B cell (primary cell): ENCODE data around the gene APBA2. TPM values are rescaled to one million over a fixed set of nuclear protein-coding genes. Genes with fewer than 3 reads are reported as not detected.

ENCODE experiments used
- ATAC-seq: fragments of 200-7000 bp; cut with Tn5 transposase; one replicate; pipeline ENCODE4 v1.10.0; 2021; ENCODE audit warnings: low read depth, mild to moderate bottlenecking, moderate number of reproducible peaks, moderate library complexity
- CTCF ChIA-PET: fragments of 350-600 bp; sonication (Branson Sonifier 250); formaldehyde crosslinking; loops from one replicate; lab custom pipeline; 2021; ENCODE audit warnings: antibody characterized with exemption, inconsistent platforms; lab: Charles Lee
- POLR2A ChIA-PET: fragments of 350-600 bp; sonication (Branson Sonifier 250); formaldehyde crosslinking; loops from one replicate; lab custom pipeline; 2021; ENCODE audit warnings: antibody characterized with exemption; lab: Charles Lee
- DNase-seq: peaks from one replicate; pipeline ENCODE4 v3.0.0; 2013
- H2AFZ ChIP-seq: 2 replicates; pipeline ENCODE4 v1.6.1; 2012; ENCODE audit warnings: mild to moderate bottlenecking, low read depth, low read length; ENCODE audit not compliant: insufficient read depth, poor library complexity, severe bottlenecking
- H3K27ac ChIP-seq, 2 donors: 1 replicate in 1 of 2; 2 replicates in 1 of 2; pipeline ENCODE4 v1.5.1; 2012 to 2013; ENCODE audit warnings: low read length in 2 of 2, mild to moderate bottlenecking in 2 of 2, moderate library complexity in 1 of 2
- H3K27me3 ChIP-seq, 4 experiments: fragments of 200-600 bp in 1 of 4; sonication (generic) in 1 of 4; replicated peaks in 1 of 4; 1 replicate in 2 of 4; 2 replicates in 2 of 4; pipeline versions ENCODE4 v1.6.1 to v1.7.0; 2013 to 2016; ENCODE audit warnings: low read length in 3 of 4, mild to moderate bottlenecking in 2 of 4, mixed read lengths in 1 of 4, moderate library complexity in 1 of 4; ENCODE audit not compliant: insufficient read depth in 4 of 4, control insufficient read depth in 3 of 4; ENCODE audit errors: control extremely low read depth in 1 of 4
- H3K36me3 ChIP-seq, 2 experiments: replicated peaks in 1 of 2; 1 replicate in 1 of 2; 2 replicates in 1 of 2; pipeline versions ENCODE4 v1.6.1 to v1.7.1; 2013; ENCODE audit warnings: low read length in 1 of 2; ENCODE audit not compliant: insufficient read depth in 2 of 2, control insufficient read depth in 1 of 2; ENCODE audit errors: control extremely low read depth in 1 of 2, extremely low read depth in 1 of 2
- H3K4me1 ChIP-seq, 2 donors: fragments of 200-600 bp in 1 of 2; sonication (generic) in 1 of 2; 1 replicate in 1 of 2; 2 replicates in 1 of 2; pipeline versions ENCODE4 v1.5.1 to v1.6.1; 2013 to 2017; ENCODE audit warnings: low read length in 2 of 2; ENCODE audit not compliant: control insufficient read depth in 2 of 2, insufficient read depth in 2 of 2
- H3K4me2 ChIP-seq: replicated peaks from 2 replicates; pipeline ENCODE3; 2012; ENCODE audit warnings: mild to moderate bottlenecking, low read depth, low read length; ENCODE audit not compliant: poor library complexity, severe bottlenecking
- H3K4me3 ChIP-seq, 5 experiments: fragments of 200-600 bp in 1 of 5; sonication (generic) in 1 of 5; 1 replicate in 3 of 5; 2 replicates in 2 of 5; pipeline versions ENCODE4 v1.5.1 to v1.7.0; 2011 to 2016; ENCODE audit warnings: low read length in 4 of 5, mild to moderate bottlenecking in 4 of 5, low read depth in 2 of 5, control low read depth in 1 of 5, moderate library complexity in 1 of 5; ENCODE audit not compliant: insufficient read depth in 1 of 5; ENCODE audit errors: control extremely low read depth in 1 of 5, extremely low read depth in 1 of 5
- H3K79me2 ChIP-seq: fragments of 200-600 bp; sonication (generic); one replicate; pipeline ENCODE4 v1.6.0; 2016; ENCODE audit warnings: low read length; ENCODE audit not compliant: control insufficient read depth, insufficient read depth
- H3K9ac ChIP-seq: fragments of 200-600 bp; sonication (generic); 2 replicates; pipeline ENCODE4 v1.6.1; 2017; ENCODE audit warnings: mild to moderate bottlenecking, low read length, moderate library complexity
- H3K9me3 ChIP-seq, 3 donors: one replicate each; pipeline versions ENCODE4 v1.6.1 to v1.7.1; 2013; ENCODE audit warnings: low read length in 2 of 3; ENCODE audit not compliant: control insufficient read depth in 2 of 3, insufficient read depth in 1 of 3; ENCODE audit errors: control extremely low read depth in 1 of 3
- H4K20me1 ChIP-seq: 2 replicates; pipeline ENCODE4 v1.6.0; 2012; ENCODE audit warnings: mild to moderate bottlenecking, low read length; ENCODE audit not compliant: insufficient read depth, control insufficient read depth, poor library complexity, severe bottlenecking
- H3K27ac Mint-ChIP-seq: one replicate; pipeline ENCODE4 v1.8.0; 2021; ENCODE audit warnings: mixed read lengths
- H3K27me3 Mint-ChIP-seq: one replicate; pipeline ENCODE4 v1.8.0; 2021; ENCODE audit warnings: mixed read lengths
- H3K4me1 Mint-ChIP-seq: one replicate; pipeline ENCODE4 v1.8.0; 2021; ENCODE audit warnings: mixed read lengths
- H3K4me3 Mint-ChIP-seq: one replicate; pipeline ENCODE4 v1.8.0; 2021; ENCODE audit warnings: mixed read lengths
- H3K9me3 Mint-ChIP-seq: one replicate; pipeline ENCODE4 v1.8.0; 2022; ENCODE audit warnings: mixed read lengths; ENCODE audit not compliant: insufficient read depth
- EZH2 ChIP-seq: IDR thresholded peaks from 2 replicates; pipeline ENCODE4 v1.6.1; 2012; ENCODE audit warnings: borderline replicate concordance, low read depth, mild to moderate bottlenecking, moderate library complexity, low read length; ENCODE audit not compliant: insufficient read depth, poor library complexity, severe bottlenecking
- WGBS: methylation state at CpG from one replicate; pipeline ENCODE4 v1.1.5; 2013; ENCODE audit warnings: missing lambda C conversion rate; ENCODE audit not compliant: insufficient coverage; 5-methylcytosine and 5-hydroxymethylcytosine counted together
- intact Hi-C: fragments of 100-400 bp; cut with micrococcal nuclease; formaldehyde crosslinking; loops from one replicate; pipeline ENCODE4 v1.10.0; 2022
- polyA plus RNA-seq: library from polyadenylated mRNA; depleted of rRNA; stranded (reverse); fragments of >200 nt; gene quantifications from 2 replicates; pipeline ENCODE4 v1.2.3, GENCODE V29; 2012
- total RNA-seq, 2 donors: library from RNA; stranded (reverse); fragments of 120-200 nt in 1 of 2; gene quantifications; 1 replicate in 1 of 2; 2 replicates in 1 of 2; pipeline versions ENCODE4 v1.2.3 to v1.2.4, GENCODE V29; 2013 to 2022
- TF ChIP-seq, protein P1 (sequence below): fragments of 200-600 bp; IDR thresholded peaks from one replicate; pipeline ENCODE4 v1.8.0; 2022; ENCODE audit warnings: antibody characterized with exemption, mild to moderate bottlenecking

The APBA2 gene
- total and polyA plus RNA-seq, 2 donors (not counting 1 experiment from before 2014, with no cell fraction given), result 0.19 TPM; not detected in 1

DNA sequence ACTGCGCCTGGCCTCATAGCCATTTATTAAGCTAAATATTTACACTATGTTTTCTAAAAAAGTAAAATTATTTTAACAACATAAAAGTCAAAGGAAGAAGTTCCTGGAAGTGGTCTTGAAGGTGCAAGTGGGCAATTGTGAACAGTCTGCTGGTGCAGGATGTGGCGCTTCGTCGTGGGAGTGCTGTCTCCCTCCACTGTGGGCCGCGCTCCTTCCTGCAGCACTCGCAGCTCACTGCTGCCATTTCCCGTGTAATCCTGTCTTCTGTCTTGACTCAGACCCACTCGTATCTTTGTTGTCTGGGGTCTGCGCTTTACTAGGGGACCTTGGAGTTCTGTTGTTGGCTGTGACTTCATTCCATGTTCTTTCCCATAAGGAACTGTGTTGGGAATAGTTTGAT, 56.3 kb downstream of the APBA2 start:
- H3K27ac Mint-ChIP-seq, result no peak overlapping the region
- ATAC-seq, result no peak
- POLR2A ChIA-PET, result no interaction called here
- no peaks in the 10 kb centered on the region for H3K36me3 ChIP-seq
- no peak overlapping the region for H3K9ac ChIP-seq
- TF ChIP-seq EZH2, result no peak
- TF ChIP-seq, protein P1, sequence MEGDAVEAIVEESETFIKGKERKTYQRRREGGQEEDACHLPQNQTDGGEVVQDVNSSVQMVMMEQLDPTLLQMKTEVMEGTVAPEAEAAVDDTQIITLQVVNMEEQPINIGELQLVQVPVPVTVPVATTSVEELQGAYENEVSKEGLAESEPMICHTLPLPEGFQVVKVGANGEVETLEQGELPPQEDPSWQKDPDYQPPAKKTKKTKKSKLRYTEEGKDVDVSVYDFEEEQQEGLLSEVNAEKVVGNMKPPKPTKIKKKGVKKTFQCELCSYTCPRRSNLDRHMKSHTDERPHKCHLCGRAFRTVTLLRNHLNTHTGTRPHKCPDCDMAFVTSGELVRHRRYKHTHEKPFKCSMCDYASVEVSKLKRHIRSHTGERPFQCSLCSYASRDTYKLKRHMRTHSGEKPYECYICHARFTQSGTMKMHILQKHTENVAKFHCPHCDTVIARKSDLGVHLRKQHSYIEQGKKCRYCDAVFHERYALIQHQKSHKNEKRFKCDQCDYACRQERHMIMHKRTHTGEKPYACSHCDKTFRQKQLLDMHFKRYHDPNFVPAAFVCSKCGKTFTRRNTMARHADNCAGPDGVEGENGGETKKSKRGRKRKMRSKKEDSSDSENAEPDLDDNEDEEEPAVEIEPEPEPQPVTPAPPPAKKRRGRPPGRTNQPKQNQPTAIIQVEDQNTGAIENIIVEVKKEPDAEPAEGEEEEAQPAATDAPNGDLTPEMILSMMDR, result no peak
- H3K27me3 ChIP-seq, result no peaks in the 10 kb centered on the region
- peaks cover 0 to 14% (median 0%) of the 10 kb centered on the region in 3 donors for H3K9me3 ChIP-seq
- H3K4me3 Mint-ChIP-seq, result no peak overlapping the region
- no peak overlapping the region for H3K27ac ChIP-seq
- no peak for DNase-seq
- intact Hi-C loops, result no loop called here
- H3K27me3 Mint-ChIP-seq, result no peaks in the 10 kb centered on the region
- H3K4me1 ChIP-seq, result no peaks in the 10 kb centered on the region
- no peak overlapping the region for H2AFZ ChIP-seq
- WGBS, result 32% methylated on average over 9 of the region's 10 CpGs
- no peaks in the 10 kb centered on the region for H3K79me2 ChIP-seq
- CTCF ChIA-PET, result no interaction called here
- no peak overlapping the region for H3K4me3 ChIP-seq
- H3K9me3 Mint-ChIP-seq, result no peaks in the 10 kb centered on the region
- no peaks in the 10 kb centered on the region for H4K20me1 ChIP-seq
- no peaks in the 10 kb centered on the region for H3K4me1 Mint-ChIP-seq
- H3K4me2 ChIP-seq, result no peak overlapping the region

DNA sequence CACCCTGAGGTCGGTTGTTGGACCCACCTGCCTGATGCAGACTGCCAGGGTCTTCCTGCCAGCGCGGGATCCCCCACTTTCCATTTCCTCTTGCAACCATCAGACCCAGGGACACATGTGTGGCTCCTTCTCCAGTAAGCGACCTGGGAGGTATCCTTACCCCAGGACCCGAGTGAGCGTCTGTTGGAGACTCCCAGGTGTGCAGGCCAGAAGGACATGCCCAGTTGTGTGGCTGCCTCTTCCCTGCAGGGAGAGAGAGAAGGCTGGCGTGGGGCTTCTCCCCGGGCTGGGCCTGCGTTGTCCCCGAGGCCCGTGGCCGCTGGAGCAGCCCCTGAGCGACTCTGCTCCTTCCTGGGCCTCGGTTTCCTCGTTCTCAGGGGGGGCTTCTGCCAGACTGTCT, 56.8 kb downstream of the APBA2 start:
- 83% methylated on average over 14 of the region's 15 CpGs for WGBS
- Histone ChIP-seq H4K20me1 (no peaks in the 10 kb centered on the region), H2AFZ (no peak overlapping the region), H3K9me3 (peaks cover 0 to 10% (median 0%) of the 10 kb centered on the region in 3 donors), H3K4me2 (no peak overlapping the region), H3K27me3 (no peaks in the 10 kb centered on the region), H3K9ac (no peak overlapping the region), H3K4me3 (no peak overlapping the region), H3K27ac (no peak overlapping the region), H3K79me2 (no peaks in the 10 kb centered on the region), H3K4me1 (no peaks in the 10 kb centered on the region), H3K36me3 (no peaks in the 10 kb centered on the region)
- ATAC-seq (no peak), DNase-seq (no peak)
- no peaks in the 10 kb centered on the region for H3K9me3 Mint-ChIP-seq
- intact Hi-C loops, result no loop called here
- H3K4me1 Mint-ChIP-seq, result no peaks in the 10 kb centered on the region
- no peak overlapping the region for H3K4me3 Mint-ChIP-seq
- ChIA-PET POLR2A (no interaction called here), CTCF (no interaction called here)
- no peak overlapping the region for H3K27ac Mint-ChIP-seq
- TF ChIP-seq EZH2, result no peak
- TF ChIP-seq, protein P1, result no peak
- no peaks in the 10 kb centered on the region for H3K27me3 Mint-ChIP-seq
